CD4-positive, alpha-beta T cell (primary cell): ENCODE results near the gene ZSWIM1. TPM values are rescaled to one million over a fixed set of nuclear protein-coding genes. Genes with fewer than 3 reads are reported as not detected.

Source experiments
- ATAC-seq: fragments of 200-7000 bp; cut with Tn5 transposase; one replicate; pipeline ENCODE4 v1.10.0; 2022; ENCODE audit warnings: mild to moderate bottlenecking; ENCODE audit not compliant: poor library complexity
- CTCF ChIA-PET: fragments of 350-600 bp; sonication (Branson Sonifier 250); formaldehyde crosslinking; loops from one replicate; lab custom pipeline; 2021; ENCODE audit warnings: antibody characterized with exemption, inconsistent platforms; lab: Charles Lee
- POLR2A ChIA-PET: fragments of 350-600 bp; sonication (Branson Sonifier 250); formaldehyde crosslinking; loops from one replicate; lab custom pipeline; 2021; ENCODE audit warnings: antibody characterized with exemption, inconsistent platforms; lab: Charles Lee
- DNase-seq, 14 experiments: peaks; one replicate each; pipeline ENCODE4 v3.0.0-alpha.2; 2013 to 2020; ENCODE audit warnings: mixed read lengths in 2 of 14
- H3K27ac ChIP-seq, 2 donors: one replicate each; pipeline versions ENCODE4 v1.5.1 to v1.7.0; 2013; ENCODE audit warnings: low read length in 2 of 2, low read depth in 1 of 2, mild to moderate bottlenecking in 1 of 2
- H3K27me3 ChIP-seq, 2 experiments: 1 replicate in 1 of 2; 2 replicates in 1 of 2; pipeline versions ENCODE4 v1.6.1 to v1.7.0; 2013; ENCODE audit warnings: low read length in 2 of 2, control low read depth in 1 of 2, mild to moderate bottlenecking in 1 of 2, moderate library complexity in 1 of 2; ENCODE audit not compliant: insufficient read depth in 2 of 2, control insufficient read depth in 1 of 2
- H3K36me3 ChIP-seq: one replicate; pipeline ENCODE4 v1.6.1; 2013; ENCODE audit warnings: low read length, control low read depth; ENCODE audit not compliant: insufficient read depth
- H3K4me1 ChIP-seq: one replicate; pipeline ENCODE4 v1.6.1; 2013; ENCODE audit warnings: low read length, control low read depth; ENCODE audit not compliant: insufficient read depth
- H3K4me3 ChIP-seq: one replicate; pipeline ENCODE4 v1.5.1; 2013; ENCODE audit warnings: mild to moderate bottlenecking, low read length, moderate library complexity
- H3K9me3 ChIP-seq, 2 experiments: 1 replicate in 1 of 2; 2 replicates in 1 of 2; pipeline versions ENCODE4 v1.6.1 to v1.7.0; 2013; ENCODE audit warnings: low read length in 2 of 2, mild to moderate bottlenecking in 2 of 2, control low read depth in 1 of 2, moderate library complexity in 1 of 2; ENCODE audit not compliant: control insufficient read depth in 1 of 2, insufficient read depth in 1 of 2
- H3K27ac Mint-ChIP-seq: one replicate; pipeline ENCODE4 v1.8.0; 2020; ENCODE audit warnings: mixed read lengths
- H3K27me3 Mint-ChIP-seq: one replicate; pipeline ENCODE4 v1.8.0; 2021; ENCODE audit warnings: mixed read lengths
- H3K36me3 Mint-ChIP-seq: one replicate; pipeline ENCODE4 v1.8.0; 2021; ENCODE audit warnings: low read depth, mixed read lengths
- H3K4me1 Mint-ChIP-seq: one replicate; pipeline ENCODE4 v1.8.0; 2021; ENCODE audit warnings: low read depth, mixed read lengths
- H3K4me3 Mint-ChIP-seq: one replicate; pipeline ENCODE4 v1.8.0; 2020; ENCODE audit warnings: mild to moderate bottlenecking, mixed read lengths
- H3K9me3 Mint-ChIP-seq: one replicate; pipeline ENCODE4 v1.8.0; 2020; ENCODE audit warnings: mixed read lengths
- intact Hi-C, 2 experiments: fragments of 100-400 bp; cut with DNase I in 1 of 2; cut with micrococcal nuclease in 1 of 2; formaldehyde crosslinking; loops; one replicate each; pipeline versions ENCODE4 v1.15.1 to v1.9.0; 2023 to 2025; cut with DNase I, micrococcal nuclease
- total RNA-seq, 174 experiments: library from RNA in 2 of 174; stranded (reverse) in 2 of 174; gene quantifications; one replicate each; pipeline ENCODE4 v1.2.3 and lab custom pipeline; 2021 to 2026
- TF ChIP-seq, protein P1 (sequence below): fragments of 200-600 bp; IDR thresholded peaks from one replicate; pipeline ENCODE4 v1.8.0; 2022; ENCODE audit warnings: antibody characterized with exemption, mild to moderate bottlenecking

Gene ZSWIM1
- total RNA-seq, 2 experiments from 2014 or later, result 9.3 to 10.7 TPM

DNA sequence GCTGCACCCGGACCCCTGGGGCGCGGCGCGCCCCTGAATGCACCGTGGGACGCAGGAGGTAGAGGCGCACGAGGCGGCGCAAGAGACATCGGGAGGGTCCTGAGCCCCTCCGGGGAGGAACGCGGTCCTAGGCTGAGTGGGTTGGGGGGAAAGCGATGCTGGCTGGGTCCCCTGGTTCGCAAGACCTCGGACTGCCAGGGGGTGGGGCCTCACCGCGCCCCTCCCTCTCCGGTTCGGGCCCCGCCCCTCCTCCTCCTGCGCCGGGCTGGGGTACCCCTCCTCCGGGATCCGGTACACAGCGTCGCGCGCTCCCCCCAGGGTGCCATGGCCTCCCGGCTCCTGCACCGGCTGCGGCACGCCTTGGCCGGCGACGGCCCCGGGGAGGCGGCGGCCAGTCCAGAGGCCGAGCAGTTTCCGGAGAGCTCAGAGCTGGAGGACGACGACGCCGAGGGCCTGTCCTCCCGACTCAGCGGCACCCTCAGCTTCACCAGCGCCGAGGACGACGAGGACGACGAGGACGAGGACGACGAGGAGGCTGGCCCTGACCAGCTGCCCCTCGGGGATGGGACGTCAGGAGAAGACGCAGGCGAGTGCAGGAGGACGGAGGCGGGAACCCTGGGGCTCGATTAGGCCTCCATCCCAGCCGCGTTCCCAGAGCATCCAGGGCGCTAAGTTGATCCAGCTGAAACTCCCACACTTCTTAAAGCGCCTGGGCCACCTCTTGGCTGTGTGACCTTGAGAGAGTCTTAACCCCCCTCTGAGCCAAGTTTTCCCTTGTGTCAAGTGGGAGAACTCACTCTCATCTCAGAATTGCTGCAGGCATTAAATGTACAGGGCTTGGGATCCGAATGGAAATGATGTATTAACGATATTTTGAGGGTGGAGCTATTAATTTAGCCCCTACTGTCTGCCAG lies 46.9 kb upstream of the ZSWIM1 start:
- H3K4me3 Mint-ChIP-seq, result peak overlapping the region; percentile 67
- Histone ChIP-seq H3K27me3 (no peaks in the 10 kb centered on the region), H3K4me1 (peaks cover 25% of the 10 kb centered on the region), H3K36me3 (no peaks in the 10 kb centered on the region), H3K27ac (no peak overlapping the region), H3K9me3 (no peaks in the 10 kb centered on the region), H3K4me3 (peak overlapping the region; percentile 67)
- H3K36me3 Mint-ChIP-seq, result no peaks in the 10 kb centered on the region
- POLR2A ChIA-PET, result interaction anchor here (0.5 to 2.4 kb wide), 5 partner anchors 9 to 101 kb away, joined by 3 to 11 read pairs (median 4); partner anchors contain the start of genes ACOT8 and ZSWIM3
- TF ChIP-seq, protein P1, sequence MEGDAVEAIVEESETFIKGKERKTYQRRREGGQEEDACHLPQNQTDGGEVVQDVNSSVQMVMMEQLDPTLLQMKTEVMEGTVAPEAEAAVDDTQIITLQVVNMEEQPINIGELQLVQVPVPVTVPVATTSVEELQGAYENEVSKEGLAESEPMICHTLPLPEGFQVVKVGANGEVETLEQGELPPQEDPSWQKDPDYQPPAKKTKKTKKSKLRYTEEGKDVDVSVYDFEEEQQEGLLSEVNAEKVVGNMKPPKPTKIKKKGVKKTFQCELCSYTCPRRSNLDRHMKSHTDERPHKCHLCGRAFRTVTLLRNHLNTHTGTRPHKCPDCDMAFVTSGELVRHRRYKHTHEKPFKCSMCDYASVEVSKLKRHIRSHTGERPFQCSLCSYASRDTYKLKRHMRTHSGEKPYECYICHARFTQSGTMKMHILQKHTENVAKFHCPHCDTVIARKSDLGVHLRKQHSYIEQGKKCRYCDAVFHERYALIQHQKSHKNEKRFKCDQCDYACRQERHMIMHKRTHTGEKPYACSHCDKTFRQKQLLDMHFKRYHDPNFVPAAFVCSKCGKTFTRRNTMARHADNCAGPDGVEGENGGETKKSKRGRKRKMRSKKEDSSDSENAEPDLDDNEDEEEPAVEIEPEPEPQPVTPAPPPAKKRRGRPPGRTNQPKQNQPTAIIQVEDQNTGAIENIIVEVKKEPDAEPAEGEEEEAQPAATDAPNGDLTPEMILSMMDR, result no peak
- peak overlapping the region; percentile 7 for H3K27ac Mint-ChIP-seq
- CTCF ChIA-PET, result interaction anchor here (1.5 kb wide), 1 partner anchor 136 kb away, joined by 4 read pairs; no protein-coding TSS in a partner anchor
- DNase-seq, result peak in 12 of 14 experiments; percentile 11 to 72 (median 46)
- intact Hi-C loops, result no loop called here
- H3K4me1 Mint-ChIP-seq, result peaks cover 16% of the 10 kb centered on the region
- H3K9me3 Mint-ChIP-seq, result no peaks in the 10 kb centered on the region
- ATAC-seq, result peak; percentile 73
- H3K27me3 Mint-ChIP-seq, result no peaks in the 10 kb centered on the region

DNA sequence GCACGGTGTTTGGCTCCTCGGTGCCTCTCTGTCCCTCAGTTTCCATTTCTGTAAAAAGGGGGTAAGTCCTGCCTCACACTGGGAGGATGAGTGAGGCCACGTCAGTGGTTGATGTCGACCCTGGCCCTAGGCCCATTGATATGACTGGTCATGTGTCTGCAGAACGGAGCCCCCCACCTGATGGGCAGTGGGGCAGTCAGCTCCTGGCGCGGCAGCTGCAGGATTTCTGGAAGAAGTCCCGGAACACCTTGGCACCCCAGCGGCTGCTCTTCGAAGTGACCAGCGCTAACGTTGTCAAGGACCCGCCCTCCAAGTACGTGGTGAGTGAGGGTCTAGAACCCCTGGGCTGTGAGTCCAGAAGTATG lies 46.2 kb upstream of the ZSWIM1 start:
- Mint-ChIP-seq H3K36me3 (no peaks in the 10 kb centered on the region), H3K9me3 (no peaks in the 10 kb centered on the region), H3K4me1 (peaks cover 16% of the 10 kb centered on the region), H3K27ac (peak overlapping the region; percentile 7), H3K27me3 (no peaks in the 10 kb centered on the region), H3K4me3 (peak overlapping the region; percentile 67)
- no peaks in the 10 kb centered on the region for H3K36me3 ChIP-seq
- no peak for ATAC-seq
- H3K4me3 ChIP-seq, result no peak overlapping the region
- POLR2A ChIA-PET, result interaction anchor here (0.8 to 2.4 kb wide), 3 partner anchors 22 to 101 kb away, joined by 4 to 11 read pairs (median 8); partner anchors contain the start of genes ACOT8 and ZSWIM3
- H3K27me3 ChIP-seq, result no peaks in the 10 kb centered on the region
- peaks cover 25% of the 10 kb centered on the region for H3K4me1 ChIP-seq
- CTCF ChIA-PET, result interaction anchor here (1.5 kb wide), 1 partner anchor 135 kb away, joined by 4 read pairs; no protein-coding TSS in a partner anchor
- no peak for DNase-seq
- no peaks in the 10 kb centered on the region for H3K9me3 ChIP-seq
- H3K27ac ChIP-seq, result no peak overlapping the region
- TF ChIP-seq, protein P1, result no peak
- intact Hi-C loops, result no loop called here

DNA sequence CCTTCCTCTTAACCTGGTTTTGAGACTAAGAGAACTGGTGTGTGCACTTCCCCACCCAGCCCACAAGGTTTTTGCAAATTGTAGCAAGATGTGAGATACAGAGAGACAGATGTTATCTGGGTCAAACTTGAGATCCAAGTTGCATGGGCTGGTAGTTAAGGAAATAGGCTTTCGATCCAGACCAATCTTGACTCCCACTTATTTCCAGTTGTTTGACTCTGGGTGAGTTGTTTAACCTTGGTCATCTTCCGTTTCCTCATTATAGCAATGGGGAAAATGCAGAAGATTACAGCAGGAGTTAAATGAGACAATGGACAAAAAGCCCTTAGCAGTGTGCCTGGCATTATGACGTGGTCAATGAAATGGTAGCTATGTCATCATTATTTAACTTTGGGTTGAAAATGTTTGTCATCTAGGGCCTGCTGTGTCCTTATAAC lies 45.7 kb upstream of the ZSWIM1 start:
- H3K4me3 ChIP-seq, result no peak overlapping the region
- H3K27ac ChIP-seq, result no peak overlapping the region
- Mint-ChIP-seq H3K27ac (no peak overlapping the region), H3K9me3 (no peaks in the 10 kb centered on the region), H3K27me3 (no peaks in the 10 kb centered on the region), H3K4me1 (peaks cover 16% of the 10 kb centered on the region), H3K36me3 (no peaks in the 10 kb centered on the region), H3K4me3 (peak overlapping the region; percentile 67)
- H3K27me3 ChIP-seq, result no peaks in the 10 kb centered on the region
- CTCF ChIA-PET, result no interaction called here
- intact Hi-C loops, result no loop called here
- POLR2A ChIA-PET, result no interaction called here
- DNase-seq (no peak), ATAC-seq (no peak)
- H3K4me1 ChIP-seq, result peaks cover 25% of the 10 kb centered on the region
- H3K36me3 ChIP-seq, result no peaks in the 10 kb centered on the region
- H3K9me3 ChIP-seq, result no peaks in the 10 kb centered on the region
- TF ChIP-seq, protein P1, result no peak
